ENCODE results near the gene MAML3. TPM values are rescaled to one million over a fixed set of nuclear protein-coding genes. Genes with fewer than 3 reads are reported as not detected.

Gene MAML3
- total and polyA plus RNA-seq, 2 of the 13 experiments (the other 11 are each of a cell fraction or from before 2014, with no cell fraction given): 0.05 to 0.13 TPM

DNA sequence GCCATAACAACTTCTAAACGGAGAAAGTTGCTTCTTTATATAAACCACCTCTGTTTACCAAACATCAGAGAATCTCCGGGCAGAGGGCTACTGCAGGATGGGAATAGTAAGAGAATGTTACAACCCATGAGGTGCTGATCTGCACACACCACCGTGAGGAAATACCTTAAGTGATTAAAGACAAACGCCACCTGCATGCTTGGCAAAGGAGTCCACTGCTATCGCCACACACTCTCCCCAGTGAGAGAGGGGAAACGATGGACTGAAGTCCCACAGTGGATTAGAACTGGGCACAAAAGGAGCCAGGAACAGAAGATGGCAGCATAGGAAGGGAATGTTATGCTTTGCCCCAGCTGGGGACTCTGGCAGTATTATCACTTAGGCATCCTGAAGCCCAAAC, 15.6 kb downstream of the MAML3 start:
- H4K20me1 ChIP-seq (ENCODE audit: insufficient read depth, low read length): no peaks in the 10 kb centered on the region
- in situ Hi-C loops (cut with HindIII; ENCODE audit: extremely low pct_ligation_motif_present, low pct_unique_long_range_greater_than_20kb) (no loop called here), intact Hi-C loops (cut with micrococcal nuclease; ENCODE audit: unreplicated experiment) (no loop called here)
- 3% methylated on average over 6 of the region's 6 CpGs for WGBS (ENCODE audit: low lambda C conversion rate)
- ATAC-seq (no peak), FAIRE-seq (no peak), DNase-seq (ENCODE audit: low spot score) (no peak)
- H3K9ac ChIP-seq (ENCODE audit: insufficient read depth, low read depth, low read length): no peak overlapping the region
- no TSS peak for BruUV-seq (replicated peaks)
- 0 out of 2 replicates have a peak, but pooled peaks cover 4% of the 10 kb centered on the region for H3K4me1 ChIP-seq (ENCODE audit: insufficient read depth, low read length)
- ChIA-PET POLR2A (no interaction called here), CTCF (ENCODE audit: low intra/inter-chr PET ratio, low total read pairs) (no interaction called here)
- no peak overlapping the region for H3K27ac ChIP-seq (ENCODE audit: extremely low read length, insufficient read depth, low read length)
- no peaks in the 10 kb centered on the region for H3K9me3 ChIP-seq (ENCODE audit: low read length)
- no peak for TF ChIP-seq HOXA9 (CRISPR knock-in tag; IDR thresholded peaks at IDR 0.05; ENCODE audit: borderline replicate concordance)
- TF ChIP-seq, protein P1, sequence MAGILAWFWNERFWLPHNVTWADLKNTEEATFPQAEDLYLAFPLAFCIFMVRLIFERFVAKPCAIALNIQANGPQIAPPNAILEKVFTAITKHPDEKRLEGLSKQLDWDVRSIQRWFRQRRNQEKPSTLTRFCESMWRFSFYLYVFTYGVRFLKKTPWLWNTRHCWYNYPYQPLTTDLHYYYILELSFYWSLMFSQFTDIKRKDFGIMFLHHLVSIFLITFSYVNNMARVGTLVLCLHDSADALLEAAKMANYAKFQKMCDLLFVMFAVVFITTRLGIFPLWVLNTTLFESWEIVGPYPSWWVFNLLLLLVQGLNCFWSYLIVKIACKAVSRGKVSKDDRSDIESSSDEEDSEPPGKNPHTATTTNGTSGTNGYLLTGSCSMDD (CRISPR knock-in tag; IDR thresholded peaks at IDR 0.05): no peak
- TF ChIP-seq ZNF784 (CRISPR knock-in tag; IDR thresholded peaks at IDR 0.05; ENCODE audit: borderline replicate concordance): no peak
- TF ChIP-seq SNAPC2 (CRISPR knock-in tag; IDR thresholded peaks at IDR 0.05): no peak
- no peak for TF ChIP-seq ZSCAN31 (CRISPR knock-in tag; IDR thresholded peaks at IDR 0.05; ENCODE audit: low read depth)
- no peak for TF ChIP-seq ARNTL (CRISPR knock-in tag; IDR thresholded peaks at IDR 0.05)
- no peak for TF ChIP-seq HDAC6 (IDR thresholded peaks at IDR 0.05; ENCODE audit: low read depth, low read length)
- TF ChIP-seq ZNF792 (CRISPR knock-in tag; IDR thresholded peaks at IDR 0.05): no peak
- TF ChIP-seq JARID2 (CRISPR knock-in tag; IDR thresholded peaks at IDR 0.05; ENCODE audit: insufficient replicate concordance): no peak
- TF ChIP-seq ZNF430 (CRISPR knock-in tag; IDR thresholded peaks at IDR 0.05): no peak
- TF ChIP-seq ZNF543 (CRISPR knock-in tag; IDR thresholded peaks at IDR 0.05): no peak
- TF ChIP-seq ZBTB37 (CRISPR knock-in tag; IDR thresholded peaks at IDR 0.05): no peak
- H3K4me3 ChIP-seq (replicated peaks in 1 of 3; ENCODE audit: insufficient read depth in 1 of 3, low read depth in 2 of 3, low read length in 3 of 3): no peak overlapping the region
- H3K36me3 ChIP-seq (replicated peaks in 1 of 2; ENCODE audit: control insufficient read depth in 1 of 2, insufficient read depth in 2 of 2, low read length in 2 of 2): no peaks in the 10 kb centered on the region
- H2AFZ ChIP-seq (ENCODE audit: low read length): no peak overlapping the region
- H3K79me2 ChIP-seq (ENCODE audit: insufficient read depth, low read length): no peaks in the 10 kb centered on the region
- H3K27me3 ChIP-seq (ENCODE audit: control insufficient read depth in 1 of 2, insufficient read depth in 2 of 2, low read length in 2 of 2): no peaks in the 10 kb centered on the region
- H3K4me2 ChIP-seq (ENCODE audit: low read depth, low read length): no peak overlapping the region

Measured in HepG2 (cell line).